Measurements from ENCODE around the gene DVL1.

The DVL1 gene

DNA sequence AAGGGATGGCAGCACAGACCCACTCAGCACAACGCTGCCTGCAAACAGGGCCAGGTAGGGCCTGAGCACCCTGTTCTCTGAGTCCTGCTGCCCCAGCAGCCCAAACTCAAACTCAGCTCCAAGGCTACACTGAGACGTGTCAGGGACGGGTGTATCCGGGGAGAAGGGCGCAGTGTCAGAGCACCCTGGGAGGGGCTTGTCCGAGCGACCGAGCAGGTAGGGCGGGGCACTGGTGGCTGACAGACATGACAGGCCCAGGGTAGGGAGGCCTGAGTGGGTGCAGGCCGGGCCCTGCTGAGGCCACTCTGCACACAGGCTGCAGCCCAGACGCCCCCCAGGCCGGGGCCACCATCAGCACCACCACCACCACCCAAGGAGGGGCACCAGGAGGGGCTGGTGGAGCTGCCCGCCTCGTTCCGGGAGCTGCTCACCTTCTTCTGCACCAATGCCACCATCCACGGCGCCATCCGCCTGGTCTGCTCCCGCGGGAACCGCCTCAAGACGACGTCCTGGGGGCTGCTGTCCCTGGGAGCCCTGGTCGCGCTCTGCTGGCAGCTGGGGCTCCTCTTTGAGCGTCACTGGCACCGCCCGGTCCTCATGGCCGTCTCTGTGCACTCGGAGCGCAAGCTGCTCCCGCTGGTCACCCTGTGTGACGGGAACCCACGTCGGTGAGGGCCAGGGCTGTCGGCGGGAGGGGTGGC lies 63.5 kb downstream of the DVL1 start:
- in situ Hi-C loops (cut with MboI; ENCODE audit: low sequenced_read_pairs), result no loop called here

All from HL-60/S4 (cell line).